ENCODE data around the gene TSPAN6.

DNA sequence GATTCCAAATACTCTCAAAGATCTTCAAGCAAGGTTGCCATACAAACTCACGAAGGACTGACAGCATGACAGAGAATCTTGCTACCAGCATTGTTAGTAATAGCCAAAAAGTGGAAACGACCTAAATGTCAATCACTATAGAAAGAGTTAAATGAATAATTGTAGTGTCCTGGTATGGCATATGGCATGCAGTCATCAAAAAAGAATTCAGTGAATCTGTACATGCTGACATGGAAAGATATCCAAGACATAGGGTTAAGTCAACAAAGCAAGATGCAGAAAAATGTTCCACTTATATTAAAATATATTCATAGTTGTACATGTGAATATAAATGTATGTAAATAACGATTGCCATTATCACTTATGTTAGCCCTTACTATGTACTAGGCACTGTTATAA, 45.0 kb upstream of the TSPAN6 start:
- TF ChIP-seq POLR2A (IDR thresholded peaks at IDR 0.05) (no peak), POLR2AphosphoS5 (IDR thresholded peaks at IDR 0.05) (no peak)
- TF ChIP-seq, protein P1, sequence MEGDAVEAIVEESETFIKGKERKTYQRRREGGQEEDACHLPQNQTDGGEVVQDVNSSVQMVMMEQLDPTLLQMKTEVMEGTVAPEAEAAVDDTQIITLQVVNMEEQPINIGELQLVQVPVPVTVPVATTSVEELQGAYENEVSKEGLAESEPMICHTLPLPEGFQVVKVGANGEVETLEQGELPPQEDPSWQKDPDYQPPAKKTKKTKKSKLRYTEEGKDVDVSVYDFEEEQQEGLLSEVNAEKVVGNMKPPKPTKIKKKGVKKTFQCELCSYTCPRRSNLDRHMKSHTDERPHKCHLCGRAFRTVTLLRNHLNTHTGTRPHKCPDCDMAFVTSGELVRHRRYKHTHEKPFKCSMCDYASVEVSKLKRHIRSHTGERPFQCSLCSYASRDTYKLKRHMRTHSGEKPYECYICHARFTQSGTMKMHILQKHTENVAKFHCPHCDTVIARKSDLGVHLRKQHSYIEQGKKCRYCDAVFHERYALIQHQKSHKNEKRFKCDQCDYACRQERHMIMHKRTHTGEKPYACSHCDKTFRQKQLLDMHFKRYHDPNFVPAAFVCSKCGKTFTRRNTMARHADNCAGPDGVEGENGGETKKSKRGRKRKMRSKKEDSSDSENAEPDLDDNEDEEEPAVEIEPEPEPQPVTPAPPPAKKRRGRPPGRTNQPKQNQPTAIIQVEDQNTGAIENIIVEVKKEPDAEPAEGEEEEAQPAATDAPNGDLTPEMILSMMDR (IDR thresholded peaks at IDR 0.05 in 8 of 11, conservative IDR thresholded peaks at IDR 0.05 in 3 of 11) = no peak
